Right renal cortex interstitium (tissue), 3 donors: ENCODE results near the gene ZNF674. TPM values are rescaled to one million over a fixed set of nuclear protein-coding genes. Genes with fewer than 3 reads are reported as not detected.
"Not testable (repeated sequence)": the region's sequence is repeated elsewhere in the genome, so short reads cannot be mapped to it uniquely, and the experiment has no call there.

Experiments
- DNase-seq, 3 donors: peaks; one replicate each; pipeline ENCODE4 v3.0.0-alpha.2; 2013; ENCODE audit warnings: low read depth in 3 of 3, low spot score in 2 of 3
- polyA plus RNA-seq, 3 donors: library from polyadenylated mRNA; unstranded; fragments of 120-200 nt; gene quantifications; one replicate each; pipeline ENCODE4 v1.2.1, GENCODE V29; 2013; ENCODE audit not compliant: insufficient read length in 3 of 3

The ZNF674 gene
- polyA plus RNA-seq, 3 donors = 6.1 to 6.3 (median 6.2) TPM

DNA sequence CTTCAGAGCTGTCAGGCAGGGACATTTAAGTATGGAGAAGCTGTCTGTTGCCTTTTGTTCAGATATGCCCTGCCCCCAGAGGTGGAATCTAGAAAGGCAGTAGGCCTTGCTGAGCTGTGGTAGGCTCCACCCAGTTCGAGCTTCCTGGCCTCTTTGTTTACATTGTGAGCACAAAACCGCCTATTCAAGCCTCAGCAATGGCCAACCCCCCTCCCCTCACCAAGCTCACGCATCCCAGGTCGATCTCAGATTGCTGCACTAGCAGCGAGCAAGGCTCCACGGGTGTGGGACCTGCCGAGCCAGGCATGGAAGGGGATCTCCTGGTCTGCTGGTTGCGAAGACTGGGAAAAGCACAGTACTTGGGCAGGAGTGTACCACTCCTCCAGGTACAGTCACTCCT, 59.3 kb downstream of the ZNF674 start:
- DNase-seq = no peak

DNA sequence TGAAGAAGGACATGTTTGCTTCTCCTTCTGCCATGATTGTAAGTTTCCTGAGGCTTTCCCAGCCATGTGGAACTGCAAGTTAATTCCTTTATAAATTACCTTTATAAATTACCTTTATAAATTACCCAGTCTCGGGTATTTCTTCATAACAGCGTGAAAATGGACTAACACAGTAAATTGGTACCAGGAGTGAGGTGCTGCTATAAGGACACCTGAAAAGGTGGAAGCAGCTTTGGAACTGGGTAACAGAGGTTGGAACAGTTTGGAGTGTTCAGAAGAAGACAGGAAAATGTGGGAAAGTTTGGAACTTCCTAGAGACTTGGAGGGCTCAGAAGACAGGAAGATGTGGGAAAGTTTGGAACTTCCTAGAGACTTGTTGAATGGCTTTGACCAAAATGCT, 66.6 kb downstream of the ZNF674 start:
- DNase-seq = not testable (repeated sequence)

DNA sequence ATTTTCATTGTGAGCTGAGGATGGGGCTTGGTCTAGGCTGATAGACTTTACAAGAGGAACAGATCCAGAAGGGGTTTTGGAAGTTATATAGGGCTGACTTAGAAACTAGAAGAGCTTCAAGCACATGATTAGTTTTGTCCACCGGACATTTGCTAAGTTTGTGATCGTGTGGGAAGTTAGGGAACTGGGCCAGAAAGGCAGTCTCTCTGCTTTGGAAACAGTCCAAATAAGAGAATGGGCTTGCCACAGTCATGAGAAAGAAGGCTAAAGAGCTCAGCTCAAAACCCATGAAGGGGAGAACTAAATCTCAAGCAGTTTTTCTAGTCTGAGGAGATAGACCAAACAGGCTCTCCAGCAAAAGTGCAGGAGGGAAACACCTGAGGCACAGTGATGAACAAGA, 67.8 kb downstream of the ZNF674 start:
- no peak for DNase-seq

DNA sequence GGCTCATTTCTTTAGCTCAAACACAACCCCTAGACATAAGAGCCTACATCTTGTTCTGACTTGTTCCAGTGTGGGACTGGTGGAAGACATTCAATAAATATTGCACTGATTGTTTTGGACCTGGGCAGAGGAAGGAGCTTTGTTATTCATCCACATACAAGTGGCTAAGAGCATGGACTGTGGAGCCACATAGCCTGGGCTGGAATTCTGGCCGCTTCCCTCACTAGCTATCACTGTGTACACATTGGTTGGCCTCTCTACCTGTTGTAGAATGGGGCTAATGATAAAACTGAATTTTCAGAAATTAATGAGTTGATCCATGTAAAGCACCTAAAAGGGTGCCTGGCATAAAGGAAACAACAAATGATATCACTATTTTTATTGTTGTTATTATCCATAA, 80.0 kb downstream of the ZNF674 start:
- no peak for DNase-seq

DNA sequence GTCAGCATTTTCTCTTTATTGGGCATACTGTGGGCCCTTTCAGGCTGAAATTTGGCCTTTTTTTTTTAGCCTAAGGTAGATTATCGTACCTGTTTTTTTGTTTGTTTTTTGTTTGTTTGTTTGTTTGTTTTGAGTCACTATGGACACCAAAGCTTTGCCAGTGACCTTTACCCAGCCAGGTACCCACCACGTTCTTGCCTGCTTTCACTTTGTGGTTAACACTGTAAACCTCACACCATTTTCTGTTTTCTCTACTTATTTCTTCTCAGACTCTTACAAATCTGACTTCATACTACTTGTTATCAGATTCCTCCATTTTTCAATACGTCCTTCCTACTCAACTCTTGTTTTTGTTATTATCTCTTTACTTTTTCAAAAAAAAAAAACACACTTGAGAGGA, 81.5 kb downstream of the ZNF674 start:
- no peak for DNase-seq

DNA sequence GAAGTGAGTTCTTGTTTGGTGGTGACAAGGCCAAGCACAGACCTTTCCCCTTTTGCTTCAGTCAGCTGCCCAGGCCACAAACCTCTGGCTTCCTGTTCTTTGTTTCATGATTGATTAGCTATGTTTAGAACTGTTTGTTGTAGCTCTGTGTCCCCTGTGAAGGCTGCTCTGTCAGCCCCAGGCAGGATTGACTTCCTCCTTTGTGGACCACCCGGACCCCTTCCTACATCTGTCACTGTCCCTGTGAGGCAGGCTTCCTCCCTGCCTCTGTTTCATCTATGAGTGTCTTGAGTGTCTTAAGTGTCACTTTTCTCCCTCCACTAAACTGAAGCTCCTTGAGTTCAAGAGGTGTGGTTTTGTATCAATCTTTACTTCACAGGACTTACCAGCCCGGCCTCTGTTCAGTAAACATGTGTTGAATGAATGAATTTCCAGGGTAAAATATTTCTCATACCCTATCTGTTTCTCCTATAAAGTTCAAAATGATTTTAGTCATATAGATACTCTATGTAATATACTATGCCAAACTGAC, 83.5 kb downstream of the ZNF674 start:
- DNase-seq = no peak

DNA sequence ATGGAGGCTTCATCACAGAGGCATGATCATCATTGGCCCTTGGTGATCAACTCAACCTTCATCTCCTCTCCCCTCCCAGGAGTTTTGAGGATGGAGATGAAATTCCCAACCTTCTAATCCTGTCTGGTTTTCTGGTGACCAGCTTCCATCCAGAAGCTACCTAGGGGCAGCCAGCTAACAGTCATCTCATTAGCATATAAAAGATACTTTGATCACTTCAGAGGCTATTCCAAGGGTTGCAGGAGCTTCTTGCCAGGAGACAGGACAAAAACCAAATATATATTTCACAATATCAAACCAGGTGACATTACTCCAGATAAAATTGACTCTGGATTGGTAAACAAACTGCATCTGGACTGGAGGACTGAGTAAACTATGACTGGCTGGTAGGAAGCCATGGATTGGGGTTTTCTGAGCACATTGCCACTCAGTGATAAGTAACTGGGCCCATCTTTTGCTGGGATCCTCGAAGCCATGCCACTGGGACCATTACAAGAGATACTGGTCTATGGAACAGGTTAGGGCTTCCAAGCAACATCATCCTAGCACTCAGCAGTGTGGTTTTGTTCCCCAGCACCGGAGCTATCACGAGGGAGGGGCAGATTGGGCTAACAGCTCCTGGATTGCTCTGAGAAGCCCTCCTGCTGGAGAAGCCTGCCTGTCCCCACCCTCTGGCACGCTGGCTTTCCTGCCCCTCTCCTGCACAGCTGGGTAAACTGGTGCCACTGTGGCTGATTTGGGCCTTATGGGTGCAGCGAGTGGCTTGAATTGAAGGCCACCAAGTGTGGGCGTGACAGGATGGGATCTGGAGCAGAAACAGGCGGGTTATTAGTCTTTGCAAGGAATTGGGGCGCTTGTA, 84.2 kb downstream of the ZNF674 start:
- DNase-seq = not testable (repeated sequence)

DNA sequence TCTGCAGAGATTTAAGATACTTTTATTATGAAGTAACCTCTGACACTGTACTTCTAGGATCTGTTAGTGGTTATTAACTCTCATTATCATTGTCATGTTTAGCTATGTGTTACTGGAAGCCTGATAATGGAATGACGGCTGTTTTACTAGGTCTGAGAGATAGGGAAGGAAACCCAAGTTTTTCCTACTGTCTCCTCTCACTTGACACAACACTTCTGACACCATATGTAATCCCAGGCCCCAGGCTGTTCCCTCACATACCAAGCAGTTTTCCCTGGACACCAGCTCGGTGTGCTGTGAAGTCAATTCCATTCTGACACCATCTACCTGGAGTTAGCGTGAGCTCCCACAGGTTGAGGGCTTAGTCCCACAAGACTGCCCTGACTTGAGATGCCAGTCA, 85.6 kb downstream of the ZNF674 start:
- no peak for DNase-seq

DNA sequence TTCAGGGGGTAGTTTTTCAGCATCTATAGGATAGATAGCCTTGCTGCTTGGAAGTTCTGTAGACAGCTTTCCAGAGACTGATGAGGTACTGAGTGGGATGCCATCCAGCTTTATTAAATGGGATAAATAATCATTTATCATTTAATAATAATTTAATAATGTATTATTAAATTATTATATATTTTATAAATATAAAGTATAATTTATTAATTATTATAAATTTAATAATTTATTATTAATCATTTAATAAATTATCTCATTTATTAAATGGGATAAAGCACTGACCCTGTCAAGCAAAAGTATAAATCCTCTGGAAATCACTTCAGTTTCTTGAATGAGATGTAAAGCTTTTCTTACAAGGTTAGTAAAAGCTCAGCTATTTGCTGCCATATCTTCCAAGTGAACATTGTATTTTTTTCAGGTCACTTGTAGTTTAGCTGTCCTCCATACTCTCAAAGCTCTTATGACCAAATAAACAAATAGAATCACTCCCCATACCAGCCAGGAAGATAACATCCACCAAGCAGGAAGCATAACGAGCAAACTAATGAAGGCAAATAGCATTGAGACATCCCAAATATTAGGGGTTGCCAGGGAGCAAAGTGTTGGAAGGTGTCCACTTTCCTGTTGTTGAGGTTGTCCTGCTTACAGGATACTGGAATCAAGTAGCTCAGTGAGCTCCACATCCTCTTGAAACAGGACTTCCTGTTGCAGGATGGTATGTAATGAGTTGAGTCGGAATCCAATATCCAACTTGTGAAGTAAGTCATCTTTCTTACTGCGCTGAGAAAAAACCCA, 88.9 kb downstream of the ZNF674 start:
- no peak for DNase-seq

Other genes with a start within 250 kb of the ZNF674 start
- 1 to 10 TPM; 1.8 to 2.5 (median 2.2) TPM for gene CHST7, start 28.3 kb upstream of the ZNF674 start, polyA plus RNA-seq
- 1 to 10 TPM; 4.3 to 4.7 (median 4.5) TPM for gene SLC9A7, start 213.7 kb upstream of the ZNF674 start, polyA plus RNA-seq